Right renal pelvis (tissue), 4 donors: ENCODE measurements around the gene GSG1. TPM values are rescaled to one million over a fixed set of nuclear protein-coding genes. Genes with fewer than 3 reads are reported as not detected.

Source experiments
- polyA plus RNA-seq, 4 donors: library from polyadenylated mRNA; unstranded; fragments of 120-200 nt; gene quantifications; one replicate each; pipeline ENCODE4 v1.2.1, GENCODE V29; 2013; ENCODE audit not compliant: insufficient read length in 4 of 4

GSG1 gene
- polyA plus RNA-seq, 4 donors: 0.39 to 0.62 (median 0.55) TPM

Other genes with a start within 250 kb of the GSG1 start
- 10 to 100 TPM in 1 of 4 donors, 1 to 10 TPM in 3; 8.4 to 10.5 (median 9.7) TPM for gene GPRC5A, start 212.1 kb downstream of the GSG1 start, polyA plus RNA-seq
- gene GPRC5D, start 151.5 kb downstream of the GSG1 start, polyA plus RNA-seq: 1 to 10 TPM in 1 of 4 donors, under 1 TPM in 3; 0.37 to 1.0 (median 0.63) TPM
- 10 to 100 TPM; 69.7 to 80.0 (median 75.6) TPM for gene HEBP1, start 103.4 kb downstream of the GSG1 start, polyA plus RNA-seq
- gene FAM234B, start 59.3 kb downstream of the GSG1 start, polyA plus RNA-seq: 10 to 100 TPM; 10.8 to 13.5 (median 11.0) TPM
- 100 to 1,000 TPM; 113 to 139 (median 125) TPM for gene EMP1, start 93.1 kb upstream of the GSG1 start, polyA plus RNA-seq